Endothelial cell of umbilical vein (primary cell): Measurements from ENCODE around the gene DNMT1. TPM values are rescaled to one million over a fixed set of nuclear protein-coding genes. Genes with fewer than 3 reads are reported as not detected.

Experiments
- BruUV-seq: library from RNA; stranded (reverse); fragments of 400-500 nt; replicated peaks from 2 replicates; lab custom pipeline; 2021; lab: Mats Ljungman, UMichigan
- CTCF ChIA-PET: fragments of 300-600, 350-600 bp; sonication (Branson Sonifier 250); formaldehyde crosslinking; loops from one replicate; lab custom pipeline; 2021; ENCODE audit warnings: antibody characterized with exemption, inconsistent platforms; lab: Charles Lee
- POLR2A ChIA-PET: fragments of 300-600, 350-600 bp; sonication (Branson Sonifier 250); formaldehyde crosslinking; loops from one replicate; lab custom pipeline; 2021; ENCODE audit warnings: antibody characterized with exemption, inconsistent platforms; lab: Charles Lee
- DNase-seq: peaks from one replicate; pipeline ENCODE4 v3.0.0-alpha.2; 2011; ENCODE audit warnings: low read depth, low spot score
- FAIRE-seq: peaks from 2 replicates; lab custom pipeline; 2011; peaks lifted over from hg19 to GRCh38; lab: Jason Lieb, UNC
- H2AFZ ChIP-seq: 2 replicates; pipeline ENCODE4 v1.6.0; 2012; ENCODE audit warnings: low read depth, low read length, control low read depth, inconsistent platforms
- H3K27ac ChIP-seq: 2 replicates; pipeline ENCODE4 v1.5.1; 2011; ENCODE audit warnings: low read depth, mild to moderate bottlenecking, control low read depth, low read length, moderate library complexity; ENCODE audit not compliant: insufficient read depth
- H3K27me3 ChIP-seq, 2 experiments: 2 replicates each; pipeline versions ENCODE4 v1.6.0 to v1.6.1; 2011; ENCODE audit warnings: low read length in 2 of 2, mixed read lengths in 1 of 2; ENCODE audit not compliant: control insufficient read depth in 2 of 2, insufficient read depth in 2 of 2
- H3K36me3 ChIP-seq, 2 experiments: 2 replicates in 1 of 2; 3 replicates in 1 of 2; pipeline ENCODE4 v1.5.1; 2011; ENCODE audit warnings: low read length in 2 of 2, mild to moderate bottlenecking in 1 of 2, moderate library complexity in 1 of 2; ENCODE audit not compliant: control insufficient read depth in 2 of 2, insufficient read depth in 2 of 2; ENCODE audit errors: extremely low read depth in 1 of 2
- H3K4me1 ChIP-seq: 3 replicates; pipeline ENCODE4 v1.5.1; 2011; ENCODE audit warnings: mild to moderate bottlenecking, low read length; ENCODE audit not compliant: control insufficient read depth, insufficient read depth; ENCODE audit errors: extremely low read depth
- H3K4me2 ChIP-seq: 2 replicates; pipeline ENCODE4 v1.6.1; 2011; ENCODE audit warnings: low read length, control low read depth, mixed read lengths; ENCODE audit not compliant: insufficient read depth
- H3K4me3 ChIP-seq, 3 experiments: fragments of 200-600 bp in 1 of 3; sonication (generic), shearing (Covaris generic) in 1 of 3; replicated peaks in 1 of 3; 2 replicates each; pipeline ENCODE4 v1.5.1; 2011 to 2016; ENCODE audit warnings: control low read depth in 3 of 3, low read length in 3 of 3, mild to moderate bottlenecking in 2 of 3, inconsistent platforms in 1 of 3, low read depth in 1 of 3, moderate library complexity in 1 of 3; ENCODE audit not compliant: insufficient read depth in 1 of 3
- H3K79me2 ChIP-seq: 2 replicates; pipeline ENCODE4 v1.6.0; 2012; ENCODE audit warnings: low read length, inconsistent platforms; ENCODE audit not compliant: control insufficient read depth, insufficient read depth
- H3K9ac ChIP-seq: replicated peaks from 2 replicates; pipeline ENCODE3; 2011; ENCODE audit warnings: low read length, control low read depth; ENCODE audit not compliant: insufficient read depth; ENCODE audit errors: extremely low read depth
- H3K9me1 ChIP-seq: replicated peaks from 3 replicates; pipeline ENCODE4 v1.6.0; 2011; ENCODE audit warnings: mild to moderate bottlenecking, low read length; ENCODE audit not compliant: control insufficient read depth, insufficient read depth; ENCODE audit errors: extremely low read depth
- H3K9me3 ChIP-seq: replicated peaks from 2 replicates; pipeline ENCODE4 v1.5.1; 2012; ENCODE audit warnings: low read length, inconsistent platforms; ENCODE audit not compliant: control insufficient read depth, insufficient read depth
- H4K20me1 ChIP-seq: replicated peaks from 2 replicates; pipeline ENCODE3; 2011; ENCODE audit warnings: mild to moderate bottlenecking, low read length; ENCODE audit not compliant: control insufficient read depth, insufficient read depth; ENCODE audit errors: extremely low read depth
- CTCF ChIP-seq, 2 donors: IDR thresholded peaks; 1 replicate in 1 of 2; 2 replicates in 1 of 2; pipeline ENCODE4 v1.5.1; 2011; ENCODE audit warnings: low read length in 2 of 2, mild to moderate bottlenecking in 2 of 2, moderate library complexity in 2 of 2, control low read depth in 1 of 2, inconsistent platforms in 1 of 2, low read depth in 1 of 2; ENCODE audit not compliant: insufficient read depth in 1 of 2; ENCODE audit errors: extremely low read depth in 1 of 2
- EZH2 ChIP-seq: IDR thresholded peaks from 2 replicates; pipeline ENCODE4 v1.6.1; 2012; ENCODE audit warnings: borderline replicate concordance, low read depth, mild to moderate bottlenecking, moderate library complexity, low read length, inconsistent platforms; ENCODE audit not compliant: severe bottlenecking
- FOS ChIP-seq: IDR thresholded peaks from 2 replicates; pipeline ENCODE4 v1.6.1; 2011; ENCODE audit warnings: mild to moderate bottlenecking, low read length, moderate library complexity, borderline replicate concordance; ENCODE audit not compliant: insufficient read depth
- GATA2 ChIP-seq: IDR thresholded peaks from 2 replicates; pipeline ENCODE4 v1.7.0; 2011; ENCODE audit warnings: low read depth, mild to moderate bottlenecking, moderate library complexity, mixed read lengths, low read length; ENCODE audit not compliant: insufficient read length, insufficient read depth
- JUN ChIP-seq: IDR thresholded peaks from 2 replicates; pipeline ENCODE4 v1.6.1; 2011; ENCODE audit warnings: borderline replicate concordance, low read depth; ENCODE audit not compliant: insufficient read length, insufficient read depth
- MAX ChIP-seq: IDR thresholded peaks from 2 replicates; pipeline ENCODE4 v1.6.1; 2011; ENCODE audit not compliant: insufficient read depth, insufficient read length
- MYC ChIP-seq: IDR thresholded peaks from one replicate; pipeline ENCODE4 v1.6.1; 2011; ENCODE audit warnings: mild to moderate bottlenecking, low read depth, low read length
- POLR2A ChIP-seq: IDR thresholded peaks from 2 replicates; pipeline ENCODE4 v1.6.1; 2012; ENCODE audit warnings: low read depth, mild to moderate bottlenecking, control low read depth, low read length
- POLR2AphosphoS5 ChIP-seq: IDR thresholded peaks from 2 replicates; pipeline ENCODE4 v1.6.1; 2012; ENCODE audit warnings: low read depth, mild to moderate bottlenecking, control low read depth, low read length, moderate library complexity; ENCODE audit not compliant: insufficient read depth
- dilution Hi-C: fragments of 300-500 bp; cut with MboI; formaldehyde crosslinking; loops from one replicate; pipeline ENCODE4 v1.15.0; 2019; ENCODE audit warnings: low sequenced_read_pairs; ENCODE audit not compliant: extremely low pct_ligation_motif_present
- intact Hi-C: fragments of 100-400 bp; cut with micrococcal nuclease; formaldehyde crosslinking; loops from one replicate; pipeline ENCODE4 v1.10.0; 2022
- polyA plus RNA-seq, 4 experiments: library from polyadenylated mRNA; depleted of rRNA in 3 of 4; stranded (reverse) in 3 of 4; unstranded in 1 of 4; fragments of >200 nt; gene quantifications; 2 replicates each; pipeline versions ENCODE4 v1.2.1 to v1.2.3, GENCODE V29; 2011 to 2012; ENCODE audit warnings: missing spikeins in 1 of 4
- total RNA-seq: library from RNA; stranded (reverse); gene quantifications from 2 replicates; pipeline ENCODE4 v1.2.3, GENCODE V29; 2021

DNMT1 gene
- total and polyA plus RNA-seq, 2 donors (not counting 3 experiments of a cell fraction or from before 2014, with no cell fraction given) = 53.4 to 165 TPM

DNA sequence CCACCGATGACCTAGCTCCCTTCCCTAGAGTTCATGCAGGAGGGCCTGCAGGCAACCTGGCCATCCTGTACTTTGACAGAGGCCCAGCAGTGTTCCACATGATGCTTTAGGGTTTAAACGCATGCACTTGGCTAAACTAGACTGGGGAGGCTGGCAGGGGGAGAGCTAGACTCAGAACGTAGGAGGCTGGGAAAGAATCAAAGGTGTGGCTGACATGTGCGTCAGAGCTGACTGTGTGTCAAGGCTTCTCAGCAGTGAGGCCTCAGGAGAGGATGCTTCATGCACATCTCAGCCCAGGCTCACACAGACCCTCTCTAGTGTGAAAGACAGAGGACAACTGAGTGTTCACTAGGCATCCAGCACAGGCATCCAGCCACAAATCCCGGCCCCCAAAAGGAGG is 28.7 kb downstream of the DNMT1 start:
- POLR2A ChIA-PET = no interaction called here
- TF ChIP-seq GATA2 (no peak), POLR2AphosphoS5 (no peak), POLR2A (no peak), CTCF (IDR thresholded peaks at IDR 0.05; ENCODE audit: extremely low read depth in 1 of 2, insufficient read depth in 1 of 2, low read depth in 1 of 2, low read length in 2 of 2) (no peak), JUN (no peak), MYC (no peak), EZH2 (no peak), MAX (no peak), FOS (no peak)
- no peaks in the 10 kb centered on the region for H3K27me3 ChIP-seq
- FAIRE-seq = no peak
- CTCF ChIA-PET = interaction anchor here (1.2 to 2.1 kb wide), 2 partner anchors 84 kb away, joined by 6 to 7 read pairs; no protein-coding TSS in a partner anchor
- no peak overlapping the region for H3K4me3 ChIP-seq
- dilution Hi-C loops (no loop called here), intact Hi-C loops (no loop called here)
- no peak overlapping the region for H3K4me2 ChIP-seq
- H3K27ac ChIP-seq = no peak overlapping the region
- no peaks in the 10 kb centered on the region for H4K20me1 ChIP-seq
- H3K36me3 ChIP-seq = peaks cover 13 to 24% of the 10 kb centered on the region in 2 experiments
- H3K4me1 ChIP-seq = no peaks in the 10 kb centered on the region
- no peak overlapping the region for H3K9ac ChIP-seq
- no peaks in the 10 kb centered on the region for H3K9me1 ChIP-seq
- no TSS peak for BruUV-seq
- DNase-seq = no peak
- H3K9me3 ChIP-seq = no peaks in the 10 kb centered on the region
- H2AFZ ChIP-seq = no peak overlapping the region
- no peaks in the 10 kb centered on the region for H3K79me2 ChIP-seq
